ENCODE measurements around the gene CHGA.

The CHGA gene

GRCh38 chr14:92930737-92931602, 8.0 kb downstream of the CHGA start:
- no peak for DNase-seq (ENCODE audit: low spot score)

DNA sequence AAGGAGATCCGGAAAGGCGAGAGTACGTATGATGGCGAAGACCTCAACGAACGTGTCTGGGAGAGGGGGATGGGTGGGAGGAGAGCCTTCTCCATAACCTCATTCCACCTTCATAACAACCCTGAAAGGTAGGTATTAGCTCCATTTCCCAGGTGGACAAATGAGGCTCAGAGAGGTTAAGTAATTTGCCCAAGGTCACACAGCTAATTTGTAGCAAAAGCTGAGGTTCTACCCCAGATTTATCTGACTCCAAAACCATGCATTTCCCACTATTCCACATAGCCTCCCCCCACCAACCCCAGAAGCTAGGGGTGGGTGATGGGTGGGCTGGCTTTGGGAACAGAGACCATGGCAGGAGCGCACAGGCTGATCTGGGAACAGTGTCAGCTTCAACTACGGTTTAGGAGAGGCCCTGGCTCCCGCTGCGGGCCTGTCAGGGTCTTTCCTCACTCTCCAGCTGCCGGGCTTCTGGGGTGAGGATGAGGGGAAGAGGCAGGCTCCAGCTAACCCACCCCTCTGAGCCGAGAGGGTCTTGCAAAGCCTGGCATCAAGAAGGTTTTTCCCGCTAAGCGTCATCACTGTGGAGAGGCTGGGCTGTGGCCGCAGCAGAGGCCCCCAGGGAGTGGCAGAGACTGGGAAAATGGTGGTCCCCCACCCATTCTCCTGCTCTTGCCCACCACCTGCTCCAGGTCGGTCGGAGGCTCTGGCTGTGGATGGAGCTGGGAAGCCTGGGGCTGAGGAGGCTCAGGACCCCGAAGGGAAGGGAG, 8.9 kb downstream of the CHGA start:
- no peak for DNase-seq (ENCODE audit: low spot score)

DNA sequence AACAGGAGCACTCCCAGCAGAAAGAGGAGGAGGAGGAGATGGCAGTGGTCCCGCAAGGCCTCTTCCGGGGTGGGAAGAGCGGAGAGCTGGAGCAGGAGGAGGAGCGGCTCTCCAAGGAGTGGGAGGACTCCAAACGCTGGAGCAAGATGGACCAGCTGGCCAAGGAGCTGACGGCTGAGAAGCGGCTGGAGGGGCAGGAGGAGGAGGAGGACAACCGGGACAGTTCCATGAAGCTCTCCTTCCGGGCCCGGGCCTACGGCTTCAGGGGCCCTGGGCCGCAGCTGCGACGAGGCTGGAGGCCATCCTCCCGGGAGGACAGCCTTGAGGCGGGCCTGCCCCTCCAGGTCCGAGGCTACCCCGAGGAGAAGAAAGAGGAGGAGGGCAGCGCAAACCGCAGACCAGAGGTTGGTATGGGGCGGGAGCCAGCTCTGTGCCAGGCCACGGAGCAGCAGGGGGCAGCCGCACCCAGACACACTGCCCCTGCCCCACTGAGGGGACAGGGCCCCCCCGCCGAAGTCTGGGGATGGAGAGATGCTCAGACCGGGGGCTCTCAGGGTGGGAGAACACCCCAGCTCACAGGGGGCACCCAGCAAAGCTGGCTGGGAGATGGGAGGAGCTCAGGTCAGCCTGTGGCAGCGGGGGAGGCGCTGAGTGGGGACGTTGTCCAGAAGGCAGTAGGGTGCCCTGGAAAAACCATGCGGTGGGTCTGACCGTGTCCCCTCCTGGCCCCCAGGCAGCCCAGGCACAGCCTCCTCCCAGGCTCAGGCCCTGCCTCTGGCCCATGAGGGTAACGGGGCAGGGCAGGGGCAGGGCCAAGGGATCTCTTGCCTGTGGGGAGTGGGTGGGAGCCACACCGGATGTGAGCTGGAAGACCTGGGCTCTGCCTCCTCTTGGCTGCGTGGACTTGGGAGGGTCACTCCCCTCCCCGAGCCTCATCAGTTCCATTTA, 9.8 kb downstream of the CHGA start:
- DNase-seq (ENCODE audit: low spot score), result no peak

- DNase-seq (ENCODE audit: low spot score), result no peak
Observed at GRCh38 chr14:92933481-92933880, 10.5 kb downstream of the CHGA start.

DNA sequence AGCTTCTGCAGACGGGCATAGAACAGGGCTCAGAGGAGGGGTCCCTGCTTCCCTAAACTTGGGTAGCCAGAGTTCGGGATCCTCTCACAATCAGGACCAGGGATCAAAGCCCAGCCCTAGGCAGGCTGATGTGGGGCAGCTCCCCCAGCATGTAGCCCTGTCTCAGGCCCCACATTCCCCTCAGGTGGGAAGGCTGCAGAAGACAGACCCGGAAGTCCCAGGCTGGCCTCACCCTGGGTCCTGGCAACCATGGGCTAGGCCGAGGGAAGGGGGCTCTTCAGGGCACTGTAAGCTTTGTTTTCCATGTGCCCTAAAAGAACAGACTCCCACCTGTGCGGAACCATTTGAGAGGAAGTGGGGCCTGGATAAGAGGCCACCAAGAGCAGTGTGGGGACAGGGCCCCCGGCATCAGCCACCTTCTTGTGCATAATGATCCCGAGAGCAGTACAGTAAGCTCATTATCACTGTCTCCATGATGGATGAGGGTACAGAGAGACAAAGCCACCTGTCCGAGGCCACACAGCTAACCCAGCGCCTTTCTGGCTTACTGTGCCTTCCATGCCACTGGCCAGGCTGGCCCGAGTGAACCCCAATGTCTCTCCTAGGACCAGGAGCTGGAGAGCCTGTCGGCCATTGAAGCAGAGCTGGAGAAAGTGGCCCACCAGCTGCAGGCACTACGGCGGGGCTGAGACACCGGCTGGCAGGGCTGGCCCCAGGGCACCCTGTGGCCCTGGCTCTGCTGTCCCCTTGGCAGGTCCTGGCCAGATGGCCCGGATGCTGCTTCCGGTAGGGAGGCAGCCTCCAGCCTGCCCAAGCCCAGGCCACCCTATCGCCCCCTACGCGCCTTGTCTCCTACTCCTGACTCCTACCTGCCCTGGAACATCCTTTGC, 11.5 kb downstream of the CHGA start:
- no peak for DNase-seq (ENCODE audit: low spot score)

DNA sequence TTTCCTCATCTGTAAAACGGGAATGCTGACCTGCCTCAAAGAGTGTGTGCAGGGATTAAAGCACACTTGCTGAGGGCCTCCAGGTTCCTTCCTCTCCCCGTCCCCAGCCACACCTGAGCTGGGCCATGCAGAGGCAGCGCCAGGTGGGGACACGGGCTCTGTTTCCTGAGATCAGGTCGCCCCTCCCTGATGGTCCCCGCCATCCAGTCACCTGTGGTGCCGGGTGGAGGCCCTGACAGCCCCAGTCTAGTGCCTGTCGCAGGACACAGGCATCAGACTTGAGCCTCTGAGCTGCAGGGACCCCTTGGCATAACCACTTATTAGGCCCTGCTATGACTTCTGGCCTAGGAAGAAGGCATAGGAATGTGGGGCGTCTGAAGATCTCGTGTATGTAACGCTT, 12.5 kb downstream of the CHGA start:
- DNase-seq (ENCODE audit: low spot score), result no peak

DNA sequence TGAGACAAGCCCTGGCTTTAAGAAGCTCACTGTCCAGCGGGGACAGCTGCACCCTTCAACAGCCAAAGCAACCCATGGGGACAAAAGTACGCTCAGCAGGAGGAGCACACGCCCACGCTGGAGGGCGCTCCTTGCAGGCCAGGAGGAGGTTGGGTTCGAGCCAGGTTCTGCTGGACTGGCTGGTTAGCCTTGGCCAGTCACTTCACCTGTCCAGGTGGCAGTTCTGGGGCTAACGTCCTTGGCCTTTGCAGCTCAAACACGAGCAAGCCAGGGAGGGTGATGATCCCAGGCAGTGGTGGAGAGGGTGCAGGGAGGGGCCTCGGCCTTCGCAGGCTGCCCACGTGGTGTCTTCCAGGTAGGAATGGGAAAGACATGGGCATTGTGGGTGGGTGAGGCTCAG, 13.1 kb downstream of the CHGA start:
- DNase-seq (ENCODE audit: low spot score), result no peak

GRCh38 chr14:92937051-92937937, 14.3 kb downstream of the CHGA start:
- DNase-seq (ENCODE audit: low spot score), result no peak

GRCh38 chr14:92938235-92938875, 15.4 kb downstream of the CHGA start:
- no peak for DNase-seq (ENCODE audit: low spot score)

DNA sequence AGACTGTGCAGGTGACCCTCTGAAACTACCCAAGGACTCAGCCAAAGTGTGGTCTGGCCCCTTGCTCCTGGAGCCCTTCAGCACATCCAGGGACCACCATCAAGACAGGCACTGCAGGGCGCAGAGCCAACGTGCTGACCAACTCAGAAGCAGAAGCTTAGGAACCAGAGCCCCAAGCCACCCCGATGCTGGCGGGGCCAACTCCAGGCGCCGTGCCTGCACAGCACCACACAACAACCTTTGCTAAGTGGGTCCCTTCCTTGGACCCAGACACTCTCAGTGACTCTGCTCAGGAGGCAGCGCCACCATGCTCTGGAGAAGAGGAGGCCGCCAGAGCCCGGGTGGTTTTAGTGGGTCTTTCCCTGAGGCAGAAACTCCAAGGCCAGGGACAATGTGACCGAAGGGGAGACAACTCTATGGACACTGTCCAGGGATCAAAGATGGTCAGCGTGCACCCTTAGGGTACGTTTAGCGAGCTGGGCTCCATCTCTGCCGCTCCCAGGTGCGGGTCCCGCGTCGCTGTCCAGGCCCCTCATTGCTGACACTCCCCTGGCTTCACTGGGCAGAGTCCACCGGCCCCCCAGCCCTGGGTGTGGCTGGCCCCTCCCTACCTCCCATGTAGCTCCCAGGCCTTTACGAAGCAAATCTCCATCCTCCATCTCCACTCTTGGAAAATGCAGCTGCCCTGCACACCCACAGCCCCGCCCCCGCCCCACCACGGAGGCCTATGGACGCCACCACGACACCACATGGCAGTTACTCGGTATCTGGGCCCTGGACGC, 16.1 kb downstream of the CHGA start:
- DNase-seq (ENCODE audit: low spot score), result no peak

DNA sequence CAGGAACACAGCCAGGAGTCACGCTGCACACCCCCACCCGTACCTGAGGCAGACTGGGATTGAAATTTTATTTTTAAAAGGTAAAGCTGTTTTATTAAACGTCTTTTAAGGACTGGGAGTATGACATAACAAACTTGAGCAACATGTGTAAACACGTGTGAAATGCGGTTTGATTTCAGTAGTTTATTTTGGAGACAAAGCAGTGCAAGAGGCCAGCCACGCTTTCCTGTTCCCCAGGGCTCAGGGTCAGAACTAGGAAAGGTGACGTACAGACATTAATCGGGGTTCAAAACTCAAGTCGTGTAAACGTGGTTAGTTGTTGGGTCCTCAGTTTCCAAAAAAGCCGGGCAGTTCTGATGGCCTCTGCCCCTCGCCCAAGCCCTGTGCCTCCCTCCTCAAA, 16.7 kb downstream of the CHGA start:
- no peak for DNase-seq (ENCODE audit: low spot score)

DNA sequence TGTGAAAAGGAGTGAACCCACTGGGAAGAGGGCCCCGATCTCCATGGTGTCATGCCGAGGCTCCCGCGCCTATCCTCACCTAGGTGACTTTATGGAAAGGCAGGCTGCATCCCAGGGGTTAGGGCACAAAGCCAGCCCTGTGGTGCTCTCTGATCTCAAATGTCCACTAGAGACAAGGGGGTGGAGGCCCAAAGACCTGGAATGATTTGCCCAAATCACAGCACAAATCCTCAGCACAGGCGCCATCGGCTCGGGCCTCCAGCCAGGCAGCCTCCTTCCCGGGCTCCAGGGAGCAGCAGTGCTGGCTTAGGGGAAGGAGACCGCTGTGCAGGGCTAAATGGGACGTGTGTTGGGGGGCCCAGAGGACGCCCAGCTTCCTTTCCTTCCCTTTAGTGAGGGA, 17.6 kb downstream of the CHGA start:
- no peak for DNase-seq (ENCODE audit: low spot score)

- DNase-seq (ENCODE audit: low spot score), result no peak
Observed at GRCh38 chr14:92941531-92941930, 18.6 kb downstream of the CHGA start.

DNA sequence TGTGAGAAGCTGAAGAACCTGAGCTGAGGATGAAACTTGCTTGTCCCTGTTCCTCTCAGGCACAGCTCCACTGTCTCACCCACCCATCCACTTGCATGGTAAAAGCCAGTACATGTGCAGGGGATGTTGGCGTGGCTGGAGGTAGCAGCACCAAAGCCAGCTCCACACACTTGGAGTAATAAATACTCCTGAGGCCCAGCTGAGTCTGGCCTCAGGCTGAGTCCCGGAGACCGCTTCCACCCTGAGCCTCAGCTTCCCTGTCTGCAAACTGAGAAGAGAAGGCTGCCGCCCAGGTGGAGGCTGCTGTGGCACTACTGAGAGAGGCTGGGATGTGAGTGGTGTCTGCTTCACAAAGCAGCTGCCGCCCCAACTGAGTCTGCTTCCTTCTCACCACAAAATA, 19.2 kb downstream of the CHGA start:
- DNase-seq (ENCODE audit: low spot score), result no peak

DNA sequence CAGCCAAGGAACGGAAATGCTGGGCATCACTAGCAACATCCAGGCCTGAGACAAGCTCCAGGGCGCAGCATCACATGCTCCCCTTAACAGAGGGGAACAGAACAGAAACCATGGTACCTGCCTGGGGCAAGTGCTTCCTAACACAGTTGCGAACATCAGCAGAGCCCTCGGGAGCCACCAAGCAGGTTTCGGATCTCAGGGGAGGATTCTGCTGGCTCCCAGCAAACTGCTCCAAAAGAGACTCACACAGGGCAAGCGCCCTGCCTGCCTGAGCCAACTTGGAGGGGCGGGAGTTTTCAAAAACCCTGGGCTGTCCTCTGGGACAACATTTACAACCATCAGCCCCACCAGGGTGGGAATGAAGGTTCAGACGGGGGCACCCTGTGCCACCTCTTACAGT, 19.6 kb downstream of the CHGA start:
- DNase-seq (ENCODE audit: low spot score), result no peak

DNA sequence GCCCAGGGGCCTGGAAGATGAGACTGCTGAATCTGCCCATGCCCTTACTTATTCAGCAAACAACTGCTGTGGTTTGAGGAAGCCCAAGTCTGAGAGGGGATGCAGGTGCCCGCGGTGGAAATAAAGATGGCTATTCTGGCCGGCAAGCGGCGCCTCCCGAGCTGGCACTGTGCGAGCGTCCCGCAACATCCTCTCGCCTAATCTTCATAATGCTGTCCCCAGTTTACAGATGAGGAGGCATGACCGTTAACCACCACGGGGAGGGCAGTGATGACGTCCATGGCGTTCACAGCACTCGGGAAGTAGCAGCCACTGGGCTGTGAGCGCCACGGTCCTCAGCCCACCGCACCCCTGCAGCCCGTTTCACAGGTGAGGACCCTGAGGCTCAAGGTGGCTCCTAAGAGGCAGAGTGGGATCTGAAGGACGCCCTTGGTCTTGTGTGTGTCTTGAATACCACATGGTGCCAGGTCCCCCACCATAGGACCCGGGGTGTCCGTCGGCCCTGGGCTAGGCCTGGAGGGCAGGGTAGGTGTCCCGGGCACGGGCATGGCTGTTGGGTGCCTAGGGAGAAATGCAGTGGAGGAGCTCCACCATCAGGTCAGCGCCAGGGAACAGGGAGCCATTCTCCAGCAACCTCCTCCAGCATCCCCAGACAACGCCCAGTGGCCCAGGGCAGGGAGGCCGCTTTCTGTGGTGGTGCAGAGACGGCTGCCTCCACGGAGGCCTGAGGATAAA, 20.2 kb downstream of the CHGA start:
- no peak for DNase-seq (ENCODE audit: low spot score)

- no peak for DNase-seq (ENCODE audit: low spot score)
Observed at GRCh38 chr14:92943855-92944570, 21.1 kb downstream of the CHGA start.

- no peak for DNase-seq (ENCODE audit: low spot score)
Observed at GRCh38 chr14:92944976-92945375, 22.0 kb downstream of the CHGA start.
